GM23338 (cell line): ENCODE results near the gene SH3TC1. TPM values are rescaled to one million over a fixed set of nuclear protein-coding genes. Genes with fewer than 3 reads are reported as not detected.

Experiments used
- ATAC-seq: fragments of 200-7000 bp; cut with Tn5 transposase; 3 replicates; pipeline ENCODE4 v1.9.1; 2020
- DNase-seq: peaks from one replicate; pipeline ENCODE4 v3.0.0-alpha.2; 2015; ENCODE audit warnings: low spot score
- H2AFZ ChIP-seq: fragments of 200-600 bp; sonication (generic); 2 replicates; pipeline ENCODE4 v1.8.0; 2016; ENCODE audit warnings: antibody characterized with exemption, mild to moderate bottlenecking, moderate library complexity
- H3F3A ChIP-seq: fragments of 200-600 bp; sonication (generic); replicated peaks from 2 replicates; pipeline ENCODE4 v1.8.0; 2017; ENCODE audit warnings: antibody characterized with exemption, mixed run types, low read depth
- H3K27ac ChIP-seq: fragments of 200-600 bp; sonication (generic); 2 replicates; pipeline ENCODE4 v1.6.1; 2016; ENCODE audit warnings: low read depth
- H3K27me3 ChIP-seq: fragments of 200-600 bp; sonication (generic); 2 replicates; pipeline ENCODE4 v1.8.0; 2016; ENCODE audit warnings: mild to moderate bottlenecking, mixed run types, moderate library complexity; ENCODE audit not compliant: insufficient read depth
- H3K36me3 ChIP-seq: fragments of 200-600 bp; sonication (generic); 2 replicates; pipeline ENCODE4 v1.8.0; 2016; ENCODE audit warnings: mild to moderate bottlenecking; ENCODE audit not compliant: insufficient read depth
- H3K4me1 ChIP-seq: fragments of 200-600 bp; sonication (generic); 2 replicates; pipeline ENCODE4 v1.8.0; 2016; ENCODE audit warnings: mild to moderate bottlenecking, moderate library complexity; ENCODE audit not compliant: insufficient read depth
- H3K4me2 ChIP-seq: fragments of 200-600 bp; sonication (generic); 2 replicates; pipeline ENCODE4 v1.7.1; 2017; ENCODE audit warnings: mixed run types
- H3K4me3 ChIP-seq: fragments of 200-600 bp; sonication (generic); 2 replicates; pipeline ENCODE4 v1.6.1; 2016; ENCODE audit warnings: mixed run types
- H3K79me2 ChIP-seq: fragments of 200-600 bp; sonication (generic); replicated peaks from 2 replicates; pipeline ENCODE4 v1.8.0; 2017; ENCODE audit warnings: mild to moderate bottlenecking; ENCODE audit not compliant: insufficient read depth
- H3K9me2 ChIP-seq: fragments of 200-600 bp; sonication (generic); 2 replicates; pipeline ENCODE4 v1.8.0; 2017; ENCODE audit not compliant: insufficient read depth
- H4K20me1 ChIP-seq: fragments of 200-600 bp; sonication (generic); replicated peaks from 2 replicates; pipeline ENCODE4 v1.8.0; 2017; ENCODE audit warnings: mild to moderate bottlenecking; ENCODE audit not compliant: insufficient read depth
- H3K27ac Mint-ChIP-seq: 2 replicates; pipeline ENCODE4 v1.8.0; 2020; ENCODE audit warnings: inconsistent platforms, mild to moderate bottlenecking, moderate library complexity, mixed read lengths
- H3K27me3 Mint-ChIP-seq: 3 replicates; pipeline ENCODE4 v1.8.0; 2022; ENCODE audit warnings: low read depth, mild to moderate bottlenecking, moderate library complexity, mixed read lengths, inconsistent platforms; ENCODE audit not compliant: insufficient read depth, poor library complexity
- H3K36me3 Mint-ChIP-seq: 3 replicates; pipeline ENCODE4 v1.8.0; 2021; ENCODE audit warnings: low read depth, mild to moderate bottlenecking, inconsistent platforms, moderate library complexity, mixed read lengths
- H3K4me1 Mint-ChIP-seq: 3 replicates; pipeline ENCODE4 v1.8.0; 2020; ENCODE audit warnings: mild to moderate bottlenecking, inconsistent platforms, mixed read lengths
- H3K4me3 Mint-ChIP-seq: 3 replicates; pipeline ENCODE4 v1.8.0; 2021; ENCODE audit warnings: moderate library complexity, mild to moderate bottlenecking, inconsistent platforms, mixed read lengths
- H3K9me3 Mint-ChIP-seq: 3 replicates; pipeline ENCODE4 v1.8.0; 2020; ENCODE audit warnings: moderate library complexity, mild to moderate bottlenecking, inconsistent platforms, mixed read lengths
- CREB1 ChIP-seq: fragments of 250-450 bp; sonication (Bioruptor Pico); IDR thresholded peaks from 2 replicates; pipeline ENCODE4 v1.5.0; 2020; ENCODE audit warnings: low read depth, mild to moderate bottlenecking, moderate library complexity
- CTCF ChIP-seq, 2 experiments: fragments of 200-600 bp in 1 of 2; sonication (generic) in 1 of 2; conservative IDR thresholded peaks; 2 replicates each; pipeline versions ENCODE4 v1.5.1 to v1.6.1; 2016 to 2017; ENCODE audit warnings: antibody characterized with exemption in 2 of 2, low read depth in 2 of 2, mild to moderate bottlenecking in 2 of 2, moderate library complexity in 1 of 2
- ETS1 ChIP-seq: IDR thresholded peaks from 2 replicates; pipeline ENCODE4 v1.6.1; 2016; ENCODE audit warnings: antibody characterized with exemption
- EZH2 ChIP-seq: fragments of 200-600 bp; sonication (generic); IDR thresholded peaks from one replicate; pipeline ENCODE4 v1.8.0; 2017; ENCODE audit warnings: antibody characterized with exemption, mild to moderate bottlenecking, low read depth; ENCODE audit not compliant: unreplicated experiment
- JUNB ChIP-seq: IDR thresholded peaks from one replicate; pipeline ENCODE4 v1.6.1; 2016; ENCODE audit warnings: antibody characterized with exemption; ENCODE audit not compliant: unreplicated experiment
- NANOG ChIP-seq: IDR thresholded peaks from 2 replicates; pipeline ENCODE4 v1.6.1; 2016; ENCODE audit warnings: antibody characterized with exemption, borderline replicate concordance
- POLR2AphosphoS5 ChIP-seq: IDR thresholded peaks from 2 replicates; pipeline ENCODE4 v1.6.1; 2016; ENCODE audit warnings: antibody characterized with exemption, low read depth
- STAT1 ChIP-seq: IDR thresholded peaks from one replicate; pipeline ENCODE4 v1.6.1; 2016; ENCODE audit warnings: antibody characterized with exemption; ENCODE audit not compliant: unreplicated experiment
- ZNF331 ChIP-seq: fragments of 250-450 bp; sonication (Bioruptor Pico); IDR thresholded peaks from 2 replicates; pipeline ENCODE4 v1.5.0; 2020; ENCODE audit warnings: low read depth, mild to moderate bottlenecking, moderate library complexity
- polyA plus RNA-seq: library from polyadenylated mRNA; unstranded; fragments of >200 nt; fragmentation: Nextera tagmentation; extraction: Ambion mirVana; gene quantifications from 2 replicates; pipeline ENCODE4 v1.2.1, GENCODE V29; 2016
- total RNA-seq: library from RNA; depleted of rRNA; stranded (reverse); fragments of >200 nt; shearing (Covaris generic); gene quantifications from 2 replicates; pipeline ENCODE4 v1.2.3, GENCODE V29; 2014

The SH3TC1 gene
- total and polyA plus RNA-seq, 2 experiments from 2014 or later = 0.07 TPM; not detected in 1

GRCh38 chr4:8197521-8197920 is 1.6 kb upstream of the SH3TC1 start:
- Histone ChIP-seq H4K20me1 (no peaks in the 10 kb centered on the region), H3K4me1 (no peaks in the 10 kb centered on the region), H3K4me3 (no peak overlapping the region), H3K36me3 (no peaks in the 10 kb centered on the region), H3F3A (no peaks in the 10 kb centered on the region), H3K4me2 (no peak overlapping the region), H2AFZ (no peak overlapping the region), H3K79me2 (no peaks in the 10 kb centered on the region), H3K27ac (no peak overlapping the region), H3K27me3 (no peaks in the 10 kb centered on the region), H3K9me2 (no peaks in the 10 kb centered on the region)
- Mint-ChIP-seq H3K4me1 (peaks cover 16% of the 10 kb centered on the region), H3K9me3 (no peaks in the 10 kb centered on the region), H3K36me3 (no peaks in the 10 kb centered on the region), H3K4me3 (no peak overlapping the region), H3K27ac (no peak overlapping the region), H3K27me3 (peaks cover 8% of the 10 kb centered on the region)
- DNase-seq = no peak
- no peak for ATAC-seq
- no peak for TF ChIP-seq CTCF (conservative IDR thresholded peaks at IDR 0.05; ENCODE audit: low read depth in 2 of 2)
- TF ChIP-seq EZH2 = no peak
- no peak for TF ChIP-seq ETS1
- no peak for TF ChIP-seq CREB1 (CRISPR knock-in tag)

- Mint-ChIP-seq H3K27ac (no peak overlapping the region), H3K4me3 (no peak overlapping the region), H3K27me3 (peaks cover 8% of the 10 kb centered on the region), H3K4me1 (peaks cover 10% of the 10 kb centered on the region), H3K9me3 (no peaks in the 10 kb centered on the region), H3K36me3 (no peaks in the 10 kb centered on the region)
- Histone ChIP-seq H3F3A (no peaks in the 10 kb centered on the region), H3K36me3 (no peaks in the 10 kb centered on the region), H3K27me3 (no peaks in the 10 kb centered on the region), H3K4me1 (no peaks in the 10 kb centered on the region), H3K4me3 (no peak overlapping the region), H3K79me2 (no peaks in the 10 kb centered on the region), H3K9me2 (no peaks in the 10 kb centered on the region), H4K20me1 (no peaks in the 10 kb centered on the region), H3K27ac (no peak overlapping the region), H3K4me2 (no peak overlapping the region), H2AFZ (no peak overlapping the region)
- no peak for DNase-seq
- ATAC-seq = no peak
- no peak for TF ChIP-seq CREB1 (CRISPR knock-in tag)
- TF ChIP-seq ETS1 = no peak
- TF ChIP-seq NANOG = no peak
- TF ChIP-seq POLR2AphosphoS5 = no peak
- TF ChIP-seq CTCF (conservative IDR thresholded peaks at IDR 0.05; ENCODE audit: low read depth in 2 of 2) = no peak
- TF ChIP-seq JUNB = no peak
- no peak for TF ChIP-seq ZNF331
- TF ChIP-seq EZH2 = no peak
- TF ChIP-seq STAT1 = no peak
These were observed 734 bp upstream of the SH3TC1 start for GRCh38 chr4:8198206-8198905.
